Measurements from ENCODE around the gene SPARC. TPM values are rescaled to one million over a fixed set of nuclear protein-coding genes. Genes with fewer than 3 reads are reported as not detected.

The SPARC gene
- total and polyA plus RNA-seq, 4 donors, result 145 to 1,186 (median 918) TPM

DNA sequence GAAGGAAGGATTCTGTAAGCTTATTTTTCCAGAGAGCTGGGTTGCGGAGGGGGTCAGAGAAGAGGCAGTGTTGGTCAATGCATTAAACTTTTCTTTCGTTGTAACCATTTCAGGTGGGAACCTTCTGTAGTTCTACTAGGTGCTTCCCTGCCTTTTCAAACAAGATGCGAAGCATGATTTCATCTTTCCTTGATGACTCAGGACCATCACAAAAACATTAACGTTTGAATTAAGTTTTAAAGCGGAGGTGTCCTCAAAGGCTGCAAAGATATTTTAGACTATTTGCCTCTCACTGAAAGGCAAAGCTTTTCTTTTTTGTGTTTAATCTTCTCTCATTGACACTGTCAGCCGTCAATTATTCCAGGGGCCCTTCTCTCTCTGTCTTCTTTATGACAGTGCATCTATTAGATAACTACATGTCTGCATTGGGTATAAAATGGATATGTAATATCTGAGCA is 69.3 kb downstream of the SPARC start:
- Histone ChIP-seq H3K9ac (ENCODE audit: insufficient read depth in 1 of 2, low read length in 2 of 2) (no peak overlapping the region), H3K36me3 (ENCODE audit: control insufficient read depth in 4 of 4, insufficient read depth in 4 of 4, low read length in 4 of 4) (no peaks in the 10 kb centered on the region), H3K4me1 (ENCODE audit: control insufficient read depth in 5 of 5, insufficient read depth in 5 of 5, low read length in 5 of 5) (no peaks in the 10 kb centered on the region), H3K9me3 (ENCODE audit: control insufficient read depth in 4 of 4, insufficient read depth in 3 of 4, low read length in 3 of 4) (no peaks in the 10 kb centered on the region), H3K27me3 (ENCODE audit: control insufficient read depth in 3 of 3, insufficient read depth in 3 of 3, low read length in 2 of 3) (peaks cover 0 to 4% (median 2%) of the 10 kb centered on the region in 3 donors), H3K27ac (ENCODE audit: low read depth in 1 of 2, low read length in 1 of 2) (no peak overlapping the region), H3K4me3 (no peak overlapping the region)
- DNase-seq (no peak), ATAC-seq (ENCODE audit: insufficient read depth, low FRiP score) (no peak)
- TF ChIP-seq, protein P1, sequence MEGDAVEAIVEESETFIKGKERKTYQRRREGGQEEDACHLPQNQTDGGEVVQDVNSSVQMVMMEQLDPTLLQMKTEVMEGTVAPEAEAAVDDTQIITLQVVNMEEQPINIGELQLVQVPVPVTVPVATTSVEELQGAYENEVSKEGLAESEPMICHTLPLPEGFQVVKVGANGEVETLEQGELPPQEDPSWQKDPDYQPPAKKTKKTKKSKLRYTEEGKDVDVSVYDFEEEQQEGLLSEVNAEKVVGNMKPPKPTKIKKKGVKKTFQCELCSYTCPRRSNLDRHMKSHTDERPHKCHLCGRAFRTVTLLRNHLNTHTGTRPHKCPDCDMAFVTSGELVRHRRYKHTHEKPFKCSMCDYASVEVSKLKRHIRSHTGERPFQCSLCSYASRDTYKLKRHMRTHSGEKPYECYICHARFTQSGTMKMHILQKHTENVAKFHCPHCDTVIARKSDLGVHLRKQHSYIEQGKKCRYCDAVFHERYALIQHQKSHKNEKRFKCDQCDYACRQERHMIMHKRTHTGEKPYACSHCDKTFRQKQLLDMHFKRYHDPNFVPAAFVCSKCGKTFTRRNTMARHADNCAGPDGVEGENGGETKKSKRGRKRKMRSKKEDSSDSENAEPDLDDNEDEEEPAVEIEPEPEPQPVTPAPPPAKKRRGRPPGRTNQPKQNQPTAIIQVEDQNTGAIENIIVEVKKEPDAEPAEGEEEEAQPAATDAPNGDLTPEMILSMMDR (IDR thresholded peaks at IDR 0.05; ENCODE audit: control extremely low read depth, extremely low read depth), result no peak
- WGBS, 2 donors, result 84 to 86% methylated on average over 6 of the region's 6 CpGs

DNA sequence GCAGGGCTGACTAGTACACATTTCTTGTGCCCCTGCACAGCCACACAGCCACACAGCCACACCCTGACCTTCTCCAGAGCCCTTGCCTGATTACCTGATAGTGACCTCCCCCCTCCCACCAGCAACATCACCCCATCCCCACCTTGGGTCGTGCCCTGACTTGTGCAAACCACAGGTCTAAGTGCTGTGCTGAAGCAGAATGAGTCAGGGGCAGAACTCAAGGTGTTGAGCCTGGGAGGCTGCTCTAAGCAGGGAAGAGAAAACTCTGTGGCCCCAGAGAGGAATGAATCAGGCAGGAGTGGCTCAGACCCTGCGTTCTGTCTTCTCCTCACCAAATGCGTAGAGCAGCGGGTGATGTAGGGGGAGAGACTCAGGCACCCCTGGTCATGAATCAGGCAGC is 71.3 kb downstream of the SPARC start:
- Histone ChIP-seq H3K9ac (ENCODE audit: insufficient read depth in 1 of 2, low read length in 2 of 2) (no peak overlapping the region), H3K36me3 (ENCODE audit: control insufficient read depth in 4 of 4, insufficient read depth in 4 of 4, low read length in 4 of 4) (no peaks in the 10 kb centered on the region), H3K9me3 (ENCODE audit: control insufficient read depth in 4 of 4, insufficient read depth in 3 of 4, low read length in 3 of 4) (no peaks in the 10 kb centered on the region), H3K4me3 (no peak overlapping the region), H3K27ac (ENCODE audit: low read depth in 1 of 2, low read length in 1 of 2) (no peak overlapping the region), H3K4me1 (ENCODE audit: control insufficient read depth in 5 of 5, insufficient read depth in 5 of 5, low read length in 5 of 5) (no peaks in the 10 kb centered on the region), H3K27me3 (ENCODE audit: control insufficient read depth in 3 of 3, insufficient read depth in 3 of 3, low read length in 2 of 3) (peaks cover 0 to 4% (median 2%) of the 10 kb centered on the region in 3 donors)
- no peak for DNase-seq
- WGBS, 2 donors, result 71 to 83% methylated on average over 4 of the region's 4 CpGs
- TF ChIP-seq, protein P1 (IDR thresholded peaks at IDR 0.05; ENCODE audit: control extremely low read depth, extremely low read depth), result no peak
- no peak for ATAC-seq (ENCODE audit: insufficient read depth, low FRiP score)

DNA sequence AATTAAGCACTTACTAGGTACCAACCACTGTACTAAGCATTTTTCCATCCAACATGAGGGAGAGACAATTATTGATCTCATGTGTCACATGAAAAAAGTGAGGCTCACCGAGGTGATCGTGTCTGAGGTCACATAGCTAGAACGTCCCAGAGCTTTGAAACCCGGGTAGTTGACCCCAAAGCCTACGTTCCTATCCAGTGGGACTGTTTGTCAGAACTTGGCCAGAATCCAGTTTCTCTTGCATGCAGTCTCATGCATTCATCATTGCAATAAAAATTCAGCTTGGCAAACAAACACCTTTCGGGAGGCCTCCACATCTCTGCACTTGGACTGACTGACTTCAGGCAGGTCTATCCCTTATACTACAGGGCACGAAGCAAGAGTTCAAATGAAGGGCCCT is 72.2 kb downstream of the SPARC start:
- 73 to 89% methylated on average over 7 of the region's 7 CpGs for WGBS, 2 donors
- TF ChIP-seq, protein P1 (IDR thresholded peaks at IDR 0.05; ENCODE audit: control extremely low read depth, extremely low read depth), result no peak
- Histone ChIP-seq H3K27ac (ENCODE audit: low read depth in 1 of 2, low read length in 1 of 2) (no peak overlapping the region), H3K9me3 (ENCODE audit: control insufficient read depth in 4 of 4, insufficient read depth in 3 of 4, low read length in 3 of 4) (no peaks in the 10 kb centered on the region), H3K36me3 (ENCODE audit: control insufficient read depth in 4 of 4, insufficient read depth in 4 of 4, low read length in 4 of 4) (no peaks in the 10 kb centered on the region), H3K4me1 (ENCODE audit: control insufficient read depth in 5 of 5, insufficient read depth in 5 of 5, low read length in 5 of 5) (no peaks in the 10 kb centered on the region), H3K4me3 (no peak overlapping the region), H3K9ac (ENCODE audit: insufficient read depth in 1 of 2, low read length in 2 of 2) (no peak overlapping the region), H3K27me3 (ENCODE audit: control insufficient read depth in 3 of 3, insufficient read depth in 3 of 3, low read length in 2 of 3) (peaks cover 0 to 4% (median 2%) of the 10 kb centered on the region in 3 donors)
- ATAC-seq (ENCODE audit: insufficient read depth, low FRiP score) (no peak), DNase-seq (no peak)

Data from lung (tissue), 12 donors.